ENCODE results near the gene ENTR1.

The ENTR1 gene

GRCh38 chr9:136353088-136353487, 57.3 kb downstream of the ENTR1 start:
- no peak overlapping the region for H3K4me3 ChIP-seq (ENCODE audit: low read depth, low read length)
- in situ Hi-C loops (cut with HindIII; ENCODE audit: low sequenced_read_pairs) = no loop called here
- no peak for DNase-seq (ENCODE audit: low read depth)
- no peak for TF ChIP-seq CTCF (IDR thresholded peaks at IDR 0.05; ENCODE audit: low read depth, low read length, missing control alignments)

GRCh38 chr9:136352682-136353081, 57.7 kb downstream of the ENTR1 start:
- TF ChIP-seq CTCF (IDR thresholded peaks at IDR 0.05; ENCODE audit: low read depth, low read length, missing control alignments) = no peak
- H3K4me3 ChIP-seq (ENCODE audit: low read depth, low read length) = no peak overlapping the region
- in situ Hi-C loops (cut with HindIII; ENCODE audit: low sequenced_read_pairs) = no loop called here
- no peak for DNase-seq (ENCODE audit: low read depth)

Measured in astrocyte of the cerebellum (primary cell).